Activated CD8-positive, alpha-beta memory T cell treated with anti-CD3 and anti-CD28 coated beads, Interleukin-2, amount 50 U/mL, for 1 hour (primary cell): ENCODE measurements around the gene FAM120B.
"Not testable (repeated sequence)": the region's sequence is repeated elsewhere in the genome, so short reads cannot be mapped to it uniquely, and the experiment has no call there.

Source experiments
- DNase-seq: peaks from one replicate; pipeline ENCODE4 v3.0.0-alpha.2; 2020; ENCODE audit errors: extremely low read depth

The FAM120B gene, protein sequence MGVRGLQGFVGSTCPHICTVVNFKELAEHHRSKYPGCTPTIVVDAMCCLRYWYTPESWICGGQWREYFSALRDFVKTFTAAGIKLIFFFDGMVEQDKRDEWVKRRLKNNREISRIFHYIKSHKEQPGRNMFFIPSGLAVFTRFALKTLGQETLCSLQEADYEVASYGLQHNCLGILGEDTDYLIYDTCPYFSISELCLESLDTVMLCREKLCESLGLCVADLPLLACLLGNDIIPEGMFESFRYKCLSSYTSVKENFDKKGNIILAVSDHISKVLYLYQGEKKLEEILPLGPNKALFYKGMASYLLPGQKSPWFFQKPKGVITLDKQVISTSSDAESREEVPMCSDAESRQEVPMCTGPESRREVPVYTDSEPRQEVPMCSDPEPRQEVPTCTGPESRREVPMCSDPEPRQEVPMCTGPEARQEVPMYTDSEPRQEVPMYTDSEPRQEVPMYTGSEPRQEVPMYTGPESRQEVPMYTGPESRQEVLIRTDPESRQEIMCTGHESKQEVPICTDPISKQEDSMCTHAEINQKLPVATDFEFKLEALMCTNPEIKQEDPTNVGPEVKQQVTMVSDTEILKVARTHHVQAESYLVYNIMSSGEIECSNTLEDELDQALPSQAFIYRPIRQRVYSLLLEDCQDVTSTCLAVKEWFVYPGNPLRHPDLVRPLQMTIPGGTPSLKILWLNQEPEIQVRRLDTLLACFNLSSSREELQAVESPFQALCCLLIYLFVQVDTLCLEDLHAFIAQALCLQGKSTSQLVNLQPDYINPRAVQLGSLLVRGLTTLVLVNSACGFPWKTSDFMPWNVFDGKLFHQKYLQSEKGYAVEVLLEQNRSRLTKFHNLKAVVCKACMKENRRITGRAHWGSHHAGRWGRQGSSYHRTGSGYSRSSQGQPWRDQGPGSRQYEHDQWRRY

DNA sequence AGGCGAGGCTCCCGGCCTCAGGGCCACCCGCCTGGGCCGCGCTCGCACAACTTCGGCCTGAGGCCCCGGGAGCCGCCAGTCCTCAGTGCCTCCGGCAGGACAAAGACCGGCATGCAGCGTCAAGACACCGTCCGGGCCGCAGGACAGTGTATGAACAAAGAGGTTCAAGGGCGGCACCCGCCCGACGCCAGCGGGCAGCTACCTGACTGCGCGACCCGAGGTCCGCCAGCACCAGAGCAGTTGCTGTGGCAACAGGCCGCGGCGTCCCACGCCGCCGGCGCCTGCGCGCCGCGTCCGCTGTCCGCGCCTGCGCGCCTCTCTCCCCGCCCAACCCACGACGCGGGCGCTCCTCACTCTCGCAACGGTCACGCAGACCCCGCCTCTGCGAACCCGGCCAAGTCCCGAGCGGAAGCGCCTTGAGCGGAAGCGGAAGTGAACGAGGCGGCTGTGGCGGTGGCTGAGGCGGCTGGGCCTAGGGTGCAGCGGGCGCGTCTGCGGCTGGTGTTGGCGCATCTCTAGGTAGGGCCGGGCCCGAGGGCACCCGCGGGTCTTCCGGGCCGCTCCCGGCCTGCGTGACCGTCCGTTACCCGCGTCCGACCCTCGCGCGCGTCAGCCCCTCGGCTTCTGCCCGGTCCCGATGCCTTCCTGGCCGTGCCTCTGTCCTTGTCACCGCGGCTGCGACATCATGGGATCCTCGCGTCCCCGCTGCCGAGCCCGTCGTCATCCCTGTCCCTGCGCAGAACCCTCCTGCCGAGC lies at the start of gene FAM120B:
TSS of gene FAM120B (plus strand) at position 435 of the 756 bp plus-strand sequence. CDS start 10,633 bp downstream, outside the sequence.
- peak; percentile 90 for DNase-seq

DNA sequence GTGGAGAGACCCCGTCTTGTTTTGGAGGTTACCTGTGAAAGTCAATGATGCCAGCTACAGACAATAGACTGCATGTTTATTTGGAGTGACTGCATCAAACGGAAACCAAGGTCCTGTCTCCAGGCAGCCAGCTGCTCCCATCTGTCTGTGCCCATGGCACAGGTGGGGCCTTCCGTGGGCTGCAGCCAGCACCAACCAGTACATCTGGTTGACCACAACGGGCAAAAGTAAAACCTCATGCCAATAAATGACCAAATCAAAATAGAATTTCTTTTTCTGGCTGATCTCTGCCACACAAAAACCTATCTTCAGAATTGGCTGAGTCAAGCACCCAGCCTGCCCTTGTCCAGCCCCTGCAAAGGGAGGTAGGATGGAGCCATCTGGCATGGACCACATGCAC lies 49.2 kb upstream of the FAM120B start:
- DNase-seq = no peak

DNA sequence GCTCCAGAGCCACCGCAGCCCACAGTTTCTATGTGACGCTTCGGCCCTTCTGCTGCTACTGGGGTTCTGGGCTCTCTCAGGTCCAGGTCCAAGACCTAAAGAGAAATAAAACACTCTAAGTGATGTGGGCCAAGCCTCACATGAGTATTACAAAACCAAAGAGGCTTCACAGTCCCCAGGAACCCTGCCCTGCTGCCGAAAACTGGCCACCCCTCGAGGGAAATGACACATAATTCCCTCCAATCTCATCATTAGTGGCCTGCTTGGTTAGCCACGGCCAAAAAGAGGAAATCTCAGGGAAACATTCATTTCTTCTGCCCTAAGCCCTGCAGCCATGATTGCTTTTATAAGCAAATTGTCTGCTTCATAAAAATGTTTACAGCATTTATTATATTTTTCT lies 48.2 kb upstream of the FAM120B start:
- DNase-seq = no peak

DNA sequence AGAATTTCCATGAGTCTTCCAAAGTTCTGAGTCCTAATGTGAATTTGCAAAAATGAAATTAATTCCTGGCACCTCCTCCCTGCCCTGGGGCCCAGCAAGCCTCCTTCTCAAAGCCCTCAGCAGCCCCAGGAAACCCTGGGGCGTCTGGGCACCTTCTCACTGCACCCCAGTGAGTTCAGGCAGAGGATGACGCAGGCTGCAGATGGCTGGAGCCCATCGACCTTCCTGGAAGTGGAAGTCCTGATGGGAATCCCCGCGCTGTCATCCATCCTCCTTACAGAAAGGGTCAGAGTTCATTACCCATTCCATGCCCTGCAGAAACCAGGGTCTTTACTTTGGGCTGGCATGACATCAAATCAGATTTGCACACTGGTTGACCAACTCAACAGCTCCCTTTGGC lies 47.3 kb upstream of the FAM120B start:
- no peak for DNase-seq

DNA sequence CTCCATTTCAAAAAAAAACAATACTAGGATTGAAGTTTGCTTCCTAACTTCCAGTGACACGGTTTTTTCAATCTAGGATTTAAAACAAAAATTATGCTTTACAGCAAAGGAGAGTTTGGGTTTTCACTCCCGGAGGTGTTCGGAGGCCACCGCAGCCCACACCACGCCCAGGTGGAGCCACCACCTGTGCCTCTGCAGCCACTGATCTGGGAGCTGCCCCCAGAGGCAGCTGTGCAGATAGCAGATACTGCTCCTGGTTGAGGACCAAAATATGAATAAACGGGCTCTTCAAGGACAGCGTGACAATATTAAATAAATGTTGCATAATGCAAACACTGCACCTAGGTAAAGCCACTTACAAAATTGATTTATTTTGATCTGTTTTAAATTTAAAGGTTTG lies 45.9 kb upstream of the FAM120B start:
- no peak for DNase-seq

DNA sequence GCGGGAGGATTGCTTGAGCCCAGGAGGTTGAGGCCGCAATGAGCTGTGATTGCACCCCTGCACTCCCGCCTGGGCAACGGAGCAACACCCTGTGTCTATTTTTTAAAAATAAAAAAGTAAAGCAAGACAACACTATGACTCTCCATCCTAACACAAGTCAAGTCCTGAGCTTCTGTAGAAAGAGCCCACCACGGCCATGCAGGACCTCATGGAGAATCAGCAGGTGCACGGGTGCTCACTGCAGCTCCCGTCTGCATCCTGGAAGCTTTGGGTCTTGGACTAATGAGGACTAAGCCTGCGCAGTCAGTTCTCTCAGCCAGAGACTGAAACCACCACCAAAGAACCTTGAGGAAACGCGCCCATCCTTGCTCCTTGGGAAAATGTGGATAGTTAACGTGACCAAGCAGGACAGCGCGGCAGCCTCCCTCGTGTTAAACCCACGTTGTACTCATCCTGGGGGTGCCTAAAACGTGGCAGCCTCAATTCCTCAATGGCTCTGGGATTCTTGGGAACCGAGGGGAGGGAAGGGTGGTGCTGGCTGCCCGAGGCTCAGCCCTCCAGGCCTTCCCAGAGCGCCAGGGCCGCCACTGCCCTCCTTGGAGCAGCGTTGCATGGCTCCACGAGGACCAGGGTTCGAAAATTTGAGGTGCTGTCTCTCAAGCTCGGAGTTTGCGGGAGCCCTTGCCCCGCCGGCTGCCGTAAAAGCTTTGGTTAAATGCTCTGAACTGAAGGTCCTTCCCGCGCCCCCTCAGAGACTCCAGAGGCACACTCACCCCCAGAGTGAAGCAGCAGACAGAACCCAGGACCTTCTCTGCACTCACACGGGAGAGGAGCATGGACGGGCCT lies 44.7 kb upstream of the FAM120B start:
- DNase-seq = no peak

DNA sequence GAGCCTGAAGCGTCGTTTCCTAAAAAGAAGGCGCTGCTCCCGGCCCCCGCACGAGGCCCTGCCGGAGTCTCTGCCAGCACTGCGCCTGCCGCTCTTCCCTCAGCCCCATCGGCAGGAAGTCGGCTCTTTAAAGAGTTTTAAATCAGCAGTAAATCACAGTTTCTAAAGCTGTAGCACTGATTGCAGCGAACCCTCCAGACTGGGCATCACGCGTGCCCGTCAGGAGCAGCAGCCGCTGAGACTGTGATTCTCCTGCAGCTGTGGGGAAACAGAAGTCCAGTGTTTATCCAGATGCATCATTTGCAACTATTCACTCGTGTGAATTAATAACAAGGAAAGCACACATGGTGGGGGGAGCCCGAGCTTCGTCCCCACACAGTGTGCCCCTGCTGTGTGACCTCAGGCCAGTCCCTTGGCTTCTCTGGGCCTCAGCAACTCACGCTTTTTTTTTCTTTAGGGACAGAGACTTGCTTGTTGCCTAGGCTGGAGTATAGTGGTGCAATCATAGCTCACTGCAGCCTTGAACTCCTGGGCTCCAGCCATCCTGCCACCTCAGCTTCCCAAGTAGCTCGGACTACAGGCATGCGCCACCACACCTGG lies 44.0 kb upstream of the FAM120B start:
- no peak for DNase-seq

DNA sequence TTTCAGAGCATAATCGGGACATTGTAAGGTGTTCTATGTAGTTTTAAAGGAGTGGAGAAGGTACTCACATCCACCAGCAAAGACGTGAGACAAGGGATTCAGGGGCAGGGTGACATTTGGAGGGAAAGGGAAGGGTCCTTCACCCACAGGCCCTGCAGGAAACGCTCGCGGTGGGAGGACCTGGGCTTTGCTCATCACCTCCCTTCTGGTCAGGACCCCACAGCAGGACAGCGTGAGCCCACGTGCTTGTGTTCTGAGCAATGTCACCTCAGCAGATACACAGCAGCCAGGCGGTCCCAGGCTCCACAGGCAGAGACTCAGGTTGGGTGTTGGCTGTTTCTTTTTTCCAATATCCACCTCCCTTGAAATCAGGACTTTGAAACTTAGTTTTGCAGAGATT lies 43.1 kb upstream of the FAM120B start:
- DNase-seq = no peak

DNA sequence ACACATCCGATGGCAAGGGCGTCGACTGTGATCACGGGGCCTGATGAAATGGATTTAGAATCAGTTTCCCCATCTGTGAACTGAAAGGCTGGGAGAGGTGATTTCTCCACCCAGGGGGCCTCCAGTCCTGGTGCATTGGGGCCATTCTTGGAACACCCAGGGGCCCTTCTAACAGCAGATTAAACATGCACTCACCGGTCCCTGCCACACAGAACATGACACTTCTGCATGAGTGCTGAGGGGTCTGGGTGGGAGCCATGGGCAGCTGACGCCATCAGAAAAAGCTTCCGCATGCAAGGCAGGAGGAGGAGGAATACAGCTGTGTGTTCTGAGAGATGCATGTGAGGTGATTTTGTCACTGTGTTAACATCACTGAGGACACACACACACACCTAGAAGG lies 42.5 kb upstream of the FAM120B start:
- no peak for DNase-seq

DNA sequence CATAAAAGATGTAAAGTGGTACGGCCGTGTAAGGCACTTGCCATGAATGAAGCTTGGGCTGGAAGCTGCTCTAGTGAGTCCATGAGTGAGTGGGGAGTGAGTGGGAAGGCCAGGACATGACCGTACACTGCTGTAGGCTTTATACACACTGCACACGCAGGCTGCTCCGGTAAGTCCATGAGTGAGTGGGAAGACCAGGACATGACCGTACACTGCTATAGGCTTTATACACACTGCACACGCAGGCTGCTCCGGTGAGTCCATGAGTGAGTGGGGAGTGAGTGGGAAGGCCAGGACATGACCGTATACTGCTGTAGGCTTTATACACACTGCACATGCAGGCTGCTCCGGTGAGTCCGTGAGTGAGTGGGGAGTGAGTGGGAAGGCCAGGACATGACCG lies 41.9 kb upstream of the FAM120B start:
- not testable (repeated sequence) for DNase-seq

DNA sequence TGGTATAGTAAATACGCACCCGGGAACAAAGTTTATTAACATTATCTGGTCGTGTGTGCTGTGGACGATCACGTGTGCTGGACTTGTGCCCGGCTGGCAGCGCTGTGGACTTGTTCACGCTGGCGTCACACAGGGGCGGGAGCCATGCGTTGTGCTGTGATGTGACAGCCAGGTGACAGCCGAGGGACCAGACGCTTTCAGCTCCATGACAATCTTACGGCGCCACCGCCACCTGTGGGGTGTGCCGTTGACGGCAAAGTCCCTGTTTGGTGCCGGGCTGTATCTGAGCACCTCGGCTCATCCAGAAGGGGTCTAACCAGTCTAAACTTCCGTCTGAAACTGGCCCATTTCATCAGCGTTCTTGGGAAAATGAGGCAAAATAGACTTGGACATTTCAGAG lies 40.9 kb upstream of the FAM120B start:
- no peak for DNase-seq

DNA sequence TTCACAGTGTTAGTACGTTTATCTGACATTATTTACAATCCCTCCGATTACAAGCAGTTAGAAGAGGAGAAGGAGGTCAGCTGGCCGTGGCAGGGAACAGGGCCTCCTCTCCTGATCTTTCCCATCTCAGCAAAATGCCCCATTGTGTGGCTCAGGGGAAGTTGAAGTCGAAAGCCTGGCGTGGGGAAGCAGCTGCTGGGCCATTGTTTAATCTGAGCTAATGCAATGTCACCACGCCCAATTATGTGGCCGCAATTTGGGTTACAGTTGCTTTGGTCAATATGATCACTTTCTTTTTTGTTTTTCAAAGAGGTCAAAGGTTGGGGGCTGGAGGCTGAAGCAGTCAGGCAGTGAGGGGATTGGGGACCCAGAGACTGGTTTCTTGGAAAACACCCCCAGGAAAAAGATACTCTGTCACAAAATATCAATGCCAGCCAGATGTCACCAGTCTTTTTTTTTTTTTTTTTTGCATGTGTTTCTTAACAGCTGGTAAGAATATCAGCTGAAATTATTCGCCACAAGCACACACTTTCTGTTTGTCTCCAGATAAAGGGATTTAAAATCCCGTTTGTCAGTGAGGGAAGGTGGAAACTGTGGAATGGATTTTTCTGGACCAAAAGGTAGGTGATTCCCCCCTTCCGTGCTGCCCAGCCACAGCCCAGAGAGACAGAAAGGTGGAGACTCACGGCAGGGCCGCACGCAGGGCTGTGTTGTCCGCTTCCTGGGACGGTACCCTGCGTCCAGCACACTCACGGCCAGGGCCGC lies 40.3 kb upstream of the FAM120B start:
- DNase-seq = no peak

DNA sequence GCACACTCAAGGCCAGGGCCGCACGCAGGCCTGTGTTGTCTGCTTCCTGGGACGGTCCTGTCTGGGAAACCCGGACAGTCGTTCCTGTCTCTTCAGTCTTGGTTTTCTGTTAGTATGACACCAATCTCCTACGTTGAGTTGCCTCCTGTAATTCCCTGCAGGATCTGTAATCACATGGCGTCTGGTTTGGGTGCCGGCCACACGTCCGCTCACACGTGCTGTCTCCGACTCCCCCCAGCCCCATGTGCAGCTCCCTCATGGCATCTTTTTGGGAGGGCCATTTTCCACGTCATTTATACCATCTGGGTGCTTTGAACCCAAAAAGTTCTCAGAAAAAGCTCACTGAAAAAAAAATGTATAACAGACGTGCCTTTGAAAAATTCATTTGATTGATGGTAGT lies 38.9 kb upstream of the FAM120B start:
- DNase-seq = no peak

DNA sequence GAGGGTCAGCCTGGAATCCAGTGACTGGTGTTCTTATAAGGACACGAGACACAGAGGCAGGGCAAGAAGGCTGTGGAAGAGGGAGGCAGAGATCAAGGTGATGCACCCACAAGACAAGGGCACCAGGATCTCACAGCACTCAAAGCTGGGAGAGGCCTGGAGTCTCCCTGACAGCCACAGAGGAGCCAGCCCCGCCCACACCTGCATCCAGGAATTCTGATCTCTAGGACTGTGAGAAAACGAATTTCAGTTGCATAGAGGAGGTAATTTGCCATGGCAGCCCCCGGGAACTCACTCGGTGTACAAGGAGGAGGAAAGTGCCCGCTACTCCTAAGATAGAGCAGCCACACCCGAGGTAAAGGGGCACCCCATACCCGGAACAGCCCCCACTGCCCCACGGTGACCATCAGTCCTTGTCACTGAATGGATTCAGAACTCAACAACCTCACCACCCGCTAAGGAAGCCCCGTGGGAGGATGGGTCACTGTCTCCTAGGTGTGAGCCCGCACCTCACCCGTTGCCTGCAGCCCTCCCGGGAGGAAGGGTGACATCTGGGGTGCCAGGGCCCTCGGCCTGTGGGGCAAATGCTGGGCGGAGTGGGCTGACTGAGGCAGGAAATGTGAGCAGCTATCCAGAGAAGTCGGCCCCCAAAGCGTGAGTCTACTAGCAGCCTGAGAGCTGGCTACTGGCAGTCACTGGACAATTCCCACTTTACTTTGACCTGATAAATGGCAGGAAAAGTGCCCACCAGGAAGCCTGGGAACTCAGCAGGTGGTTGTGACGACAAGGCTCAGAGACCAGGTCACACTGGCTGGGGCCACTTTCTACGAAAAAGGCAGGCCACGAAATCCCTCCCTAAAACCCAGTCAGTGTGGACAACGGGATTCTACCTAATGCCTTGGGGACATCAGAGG lies 38.1 kb upstream of the FAM120B start:
- no peak for DNase-seq

DNA sequence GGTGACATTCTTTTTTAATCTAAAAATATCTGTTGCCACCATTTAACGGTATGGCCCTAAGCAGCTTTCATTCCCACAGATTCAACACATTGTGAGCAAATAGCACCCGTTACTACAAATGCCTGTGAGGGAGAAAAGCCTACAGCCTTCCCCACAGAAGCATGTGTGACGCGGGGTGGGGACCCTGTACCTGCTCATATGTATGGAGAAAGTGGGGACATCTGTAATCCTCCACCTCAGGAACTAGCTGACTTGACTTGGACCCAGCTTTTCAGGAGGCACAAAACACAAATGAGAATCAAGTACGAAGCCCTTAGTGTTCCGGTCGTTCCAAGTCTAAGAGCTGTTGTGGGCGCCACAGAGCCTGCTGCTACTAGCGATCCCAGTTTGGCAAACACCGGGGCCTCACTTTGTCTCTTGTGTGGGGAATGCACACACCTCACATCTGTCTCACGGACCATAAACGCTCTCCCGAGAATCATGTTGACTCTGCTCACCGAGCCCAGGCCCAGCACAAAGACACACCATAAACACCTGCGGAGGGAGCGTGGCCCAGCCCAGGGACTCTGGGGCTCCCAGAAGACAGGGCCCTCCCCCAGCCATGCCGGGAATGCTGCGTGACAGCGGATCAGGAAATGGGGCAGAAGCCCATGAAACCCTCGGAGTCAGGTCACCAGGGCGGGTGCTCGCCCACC lies 37.3 kb upstream of the FAM120B start:
- DNase-seq = no peak

DNA sequence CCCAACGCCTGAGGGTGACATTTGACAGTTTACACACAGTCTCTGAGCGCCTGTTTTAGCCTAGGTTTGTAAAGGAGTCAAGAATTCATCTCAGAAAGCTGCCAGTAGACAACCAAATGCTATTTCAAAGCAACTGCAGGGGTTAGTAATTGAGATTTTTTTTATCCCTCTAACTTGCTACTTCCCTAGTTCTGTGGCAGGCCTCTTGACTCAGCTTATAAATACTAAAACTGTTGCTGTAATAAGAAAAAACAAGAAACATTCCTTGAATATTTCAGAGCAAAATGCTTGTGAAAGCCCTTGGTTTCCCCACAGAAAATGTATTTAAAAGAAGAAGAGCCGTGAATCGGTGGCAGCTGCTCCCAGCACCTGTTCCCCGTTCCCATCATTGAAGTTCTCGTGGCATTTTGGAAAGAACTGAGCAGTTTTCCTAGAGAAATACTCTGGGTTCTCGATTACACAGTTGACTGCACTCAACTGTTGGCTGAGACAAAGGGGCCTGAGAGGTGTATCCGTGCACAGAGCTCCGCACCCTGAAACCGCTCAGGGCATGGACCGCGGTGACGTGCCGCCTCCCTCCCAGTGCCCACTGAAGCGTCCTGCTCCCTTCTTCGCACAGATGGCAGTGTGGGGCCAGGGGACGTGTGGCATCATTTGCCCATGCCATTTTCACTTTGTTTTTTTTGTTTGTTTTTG lies 36.6 kb upstream of the FAM120B start:
- no peak for DNase-seq

DNA sequence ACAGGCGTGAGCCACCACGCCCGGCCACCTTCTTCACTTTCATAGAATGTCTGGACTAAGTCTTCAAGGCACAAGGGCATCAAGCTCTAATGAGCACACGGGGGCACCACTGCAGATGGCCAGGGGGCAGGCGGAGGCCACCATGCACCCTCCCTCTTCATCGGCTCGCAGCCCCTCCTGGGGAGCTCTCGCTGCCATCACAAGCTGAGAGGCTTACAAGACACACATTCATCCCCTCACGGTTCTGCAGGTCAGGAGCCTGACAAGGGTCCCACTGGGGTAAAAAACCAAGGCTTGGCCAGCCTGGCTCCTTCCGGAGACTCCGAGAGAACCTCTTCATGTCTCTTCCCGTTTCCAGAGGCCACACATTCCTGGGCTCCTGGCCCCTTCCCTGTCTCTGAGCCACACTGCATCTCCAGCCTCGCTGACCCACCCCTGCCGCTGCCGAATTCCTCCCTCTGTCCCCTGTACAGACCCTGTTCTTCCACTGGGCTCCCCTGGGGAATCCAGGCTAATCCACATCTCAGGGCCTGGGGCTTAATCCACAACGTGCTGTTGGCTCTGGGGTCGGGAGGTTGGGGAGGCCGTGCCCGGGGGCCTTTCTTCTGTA lies 35.5 kb upstream of the FAM120B start:
- DNase-seq = no peak
